Smooth muscle cell (in vitro differentiated cells): ENCODE data around the gene TP53AIP1. TPM values are rescaled to one million over a fixed set of nuclear protein-coding genes. Genes with fewer than 3 reads are reported as not detected.

Experiments used
- DNase-seq: peaks from one replicate; lab custom pipeline; 2025; ENCODE audit not compliant: unreplicated experiment; lab: John Stamatoyannopoulos, UW
- H2AFZ ChIP-seq: fragments of 200-600 bp; sonication (generic); 2 replicates; pipeline ENCODE4 v1.6.0; 2016; ENCODE audit warnings: antibody characterized with exemption, low read depth, mild to moderate bottlenecking
- H3F3A ChIP-seq: fragments of 200-600 bp; sonication (generic); 2 replicates; pipeline ENCODE4 v1.6.0; 2017; ENCODE audit warnings: antibody characterized with exemption, low read depth
- H3K27ac ChIP-seq: fragments of 200-600 bp; sonication (generic); 2 replicates; pipeline ENCODE4 v1.5.1; 2016; ENCODE audit warnings: low read depth, mild to moderate bottlenecking
- H3K27me3 ChIP-seq: fragments of 200-600 bp; sonication (generic); 2 replicates; pipeline ENCODE4 v1.6.1; 2016; ENCODE audit warnings: low read depth, mild to moderate bottlenecking
- H3K36me3 ChIP-seq: fragments of 200-600 bp; sonication (generic); 2 replicates; pipeline ENCODE4 v1.5.1; 2016; ENCODE audit warnings: low read depth
- H3K4me1 ChIP-seq: fragments of 200-600 bp; sonication (generic); 2 replicates; pipeline ENCODE4 v1.5.1; 2016; ENCODE audit warnings: low read depth
- H3K4me2 ChIP-seq: fragments of 200-600 bp; sonication (generic); 2 replicates; pipeline ENCODE4 v1.6.0; 2016; ENCODE audit warnings: mild to moderate bottlenecking
- H3K4me3 ChIP-seq: fragments of 200-600 bp; sonication (generic); 2 replicates; pipeline ENCODE4 v1.5.1; 2016; ENCODE audit warnings: mild to moderate bottlenecking
- H3K79me2 ChIP-seq: fragments of 200-600 bp; sonication (generic); 2 replicates; pipeline ENCODE4 v1.6.0; 2016; ENCODE audit warnings: low read depth, mild to moderate bottlenecking
- H3K9ac ChIP-seq: fragments of 200-600 bp; sonication (generic); 2 replicates; pipeline ENCODE4 v1.6.0; 2016; ENCODE audit warnings: low read depth
- H3K9me3 ChIP-seq: fragments of 200-600 bp; sonication (generic); replicated peaks from 2 replicates; pipeline ENCODE4 v1.5.1; 2016; ENCODE audit warnings: low read depth
- H4K20me1 ChIP-seq: fragments of 200-600 bp; sonication (generic); 2 replicates; pipeline ENCODE4 v1.6.0; 2016; ENCODE audit warnings: low read depth
- CTCF ChIP-seq: fragments of 200-600 bp; sonication (generic); IDR thresholded peaks from 2 replicates; pipeline ENCODE4 v1.5.1; 2017; ENCODE audit warnings: borderline replicate concordance, mild to moderate bottlenecking, antibody characterized with exemption; ENCODE audit not compliant: insufficient read depth, poor library complexity, severe bottlenecking
- WGBS: methylation state at CpG from one replicate; pipeline ENCODE4 v1.1.7; 2016; ENCODE audit warnings: low lambda C conversion rate; 5-methylcytosine and 5-hydroxymethylcytosine counted together
- polyA plus RNA-seq: library from polyadenylated mRNA; unstranded; fragments of >200 nt; fragmentation: Nextera tagmentation; extraction: Ambion mirVana; gene quantifications from 2 replicates; pipeline ENCODE4 v1.2.1, GENCODE V29; 2016
- total RNA-seq: library from RNA; depleted of rRNA; stranded (reverse); fragments of >200 nt; gene quantifications from 2 replicates; pipeline ENCODE4 v1.2.3, GENCODE V29; 2014

The TP53AIP1 gene
- total and polyA plus RNA-seq, 2 experiments from 2014 or later: 0.38 to 0.81 TPM

- Histone ChIP-seq H3K4me2 (no peak overlapping the region), H3F3A (no peaks in the 10 kb centered on the region), H3K4me3 (no peak overlapping the region), H3K27me3 (no peaks in the 10 kb centered on the region), H3K9me3 (no peaks in the 10 kb centered on the region), H4K20me1 (no peaks in the 10 kb centered on the region), H3K27ac (no peak overlapping the region), H3K36me3 (no peaks in the 10 kb centered on the region), H3K79me2 (no peaks in the 10 kb centered on the region), H3K4me1 (peaks cover 3% of the 10 kb centered on the region), H3K9ac (no peak overlapping the region), H2AFZ (no peak overlapping the region)
- no peak for TF ChIP-seq CTCF
- 71% methylated on average over 16 of the region's 16 CpGs for WGBS
- no peak for DNase-seq
Measured at GRCh38 chr11:128936606-128937251, 5.9 kb downstream of the TP53AIP1 start.

- Histone ChIP-seq H3K79me2 (no peaks in the 10 kb centered on the region), H4K20me1 (no peaks in the 10 kb centered on the region), H3F3A (no peaks in the 10 kb centered on the region), H3K4me1 (peaks cover 3% of the 10 kb centered on the region), H3K27ac (no peak overlapping the region), H3K27me3 (no peaks in the 10 kb centered on the region), H3K4me2 (no peak overlapping the region), H3K36me3 (no peaks in the 10 kb centered on the region), H3K9ac (no peak overlapping the region), H3K9me3 (no peaks in the 10 kb centered on the region), H3K4me3 (no peak overlapping the region), H2AFZ (no peak overlapping the region)
- WGBS: 91% methylated on average over 10 of the region's 10 CpGs
- no peak for TF ChIP-seq CTCF
- DNase-seq: no peak
Measured at GRCh38 chr11:128934926-128935325, 7.7 kb downstream of the TP53AIP1 start.

GRCh38 chr11:128934351-128934750 is 8.3 kb downstream of the TP53AIP1 start:
- no peak overlapping the region for H3K4me2 ChIP-seq
- H4K20me1 ChIP-seq: no peaks in the 10 kb centered on the region
- no peaks in the 10 kb centered on the region for H3K79me2 ChIP-seq
- no peaks in the 10 kb centered on the region for H3K9me3 ChIP-seq
- no peaks in the 10 kb centered on the region for H3K27me3 ChIP-seq
- H3F3A ChIP-seq: no peaks in the 10 kb centered on the region
- H2AFZ ChIP-seq: no peak overlapping the region
- no peak overlapping the region for H3K9ac ChIP-seq
- TF ChIP-seq CTCF: no peak
- H3K4me3 ChIP-seq: no peak overlapping the region
- WGBS: 87% methylated on average over 7 of the region's 7 CpGs
- no peaks in the 10 kb centered on the region for H3K36me3 ChIP-seq
- H3K4me1 ChIP-seq: peaks cover 6% of the 10 kb centered on the region
- no peak overlapping the region for H3K27ac ChIP-seq
- no peak for DNase-seq
